Vagina (tissue), 2 donors: ENCODE data around the gene USP46.

Experiments used
- CTCF ChIP-seq, 3 experiments: fragments of 450-650 bp in 2 of 3; fragments of 200-600 bp in 1 of 3; sonication (generic) in 1 of 3; IDR thresholded peaks; one replicate each; pipeline ENCODE4 v1.5.1; 2017 to 2019; ENCODE audit warnings: antibody characterized with exemption in 3 of 3, mild to moderate bottlenecking in 2 of 3, moderate library complexity in 2 of 3
- POLR2A ChIP-seq, 2 donors: fragments of 450-650 bp; IDR thresholded peaks; one replicate each; pipeline ENCODE4 v1.6.1; 2017; ENCODE audit warnings: antibody characterized with exemption in 2 of 2, mild to moderate bottlenecking in 2 of 2, moderate library complexity in 2 of 2
- POLR2AphosphoS5 ChIP-seq, 2 donors: sonication (generic); formaldehyde crosslinking; IDR thresholded peaks; one replicate each; pipeline ENCODE4 v1.9.0; 2017; ENCODE audit warnings: antibody characterized with exemption in 2 of 2, mild to moderate bottlenecking in 2 of 2, low read depth in 1 of 2; ENCODE audit not compliant: insufficient read depth in 1 of 2

- TF ChIP-seq CTCF (IDR thresholded peaks at IDR 0.05) (no peak), POLR2A (IDR thresholded peaks at IDR 0.05) (no peak), POLR2AphosphoS5 (IDR thresholded peaks at IDR 0.05; ENCODE audit: insufficient read depth in 1 of 2, low read depth in 1 of 2) (no peak)
Measured at GRCh38 chr4:52604215-52604614, 54.9 kb downstream of the USP46 start.
